GM06990 (cell line): ENCODE results near the gene SHC3.

ENCODE experiments used
- DNase-seq: peaks from one replicate; pipeline ENCODE4 v3.0.0-alpha.2; 2011; ENCODE audit not compliant: insufficient read length; ENCODE audit errors: extremely low read depth
- H3K27me3 ChIP-seq: replicated peaks from 2 replicates; pipeline ENCODE4 v1.6.0; 2011; ENCODE audit warnings: low read length; ENCODE audit not compliant: control insufficient read depth, insufficient read depth
- H3K36me3 ChIP-seq: 2 replicates; pipeline ENCODE4 v1.5.1; 2011; ENCODE audit warnings: low read length; ENCODE audit not compliant: control insufficient read depth, insufficient read depth
- H3K4me3 ChIP-seq: replicated peaks from 2 replicates; pipeline ENCODE4 v1.5.1; 2011; ENCODE audit warnings: low read depth, mild to moderate bottlenecking, control low read depth, low read length
- TF ChIP-seq, protein P1 (sequence below): IDR thresholded peaks from 2 replicates; pipeline ENCODE4 v1.5.1; 2011; ENCODE audit warnings: low read length, control low read depth, mild to moderate bottlenecking, inconsistent platforms; ENCODE audit not compliant: insufficient read depth, poor library complexity, severe bottlenecking

Gene SHC3

DNA sequence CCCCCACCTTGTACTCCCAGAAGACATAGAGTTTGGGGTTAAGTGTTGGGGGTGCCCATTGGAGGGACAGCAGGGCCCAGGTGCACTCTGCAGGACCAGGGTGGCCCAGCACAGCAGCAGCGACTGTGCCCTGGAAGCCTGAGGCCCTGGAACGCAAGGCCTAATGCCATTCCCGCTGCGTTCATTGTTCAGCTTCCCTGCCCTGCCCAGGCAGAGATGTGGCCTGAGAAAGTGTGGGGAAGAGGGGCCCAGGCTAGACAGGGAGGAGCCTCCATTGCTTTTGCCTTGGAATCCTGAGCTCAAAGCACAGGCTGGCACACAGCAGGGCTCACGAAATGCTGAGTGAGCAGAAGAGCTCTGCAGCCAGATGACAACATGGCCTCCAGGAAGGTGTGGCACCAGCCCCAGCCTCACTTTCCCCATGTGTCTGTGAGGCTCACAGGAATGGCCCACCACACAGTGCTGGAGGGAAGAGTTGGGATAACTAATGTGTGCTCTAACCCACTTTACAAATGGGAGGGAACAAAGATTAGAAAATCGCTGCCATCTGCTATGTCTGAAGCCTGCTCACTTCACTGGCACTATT lies 168.0 kb downstream of the SHC3 start:
- Histone ChIP-seq H3K27me3 (peaks cover 4% of the 10 kb centered on the region), H3K36me3 (no peaks in the 10 kb centered on the region), H3K4me3 (no peak overlapping the region)
- no peak for DNase-seq
- TF ChIP-seq, protein P1, sequence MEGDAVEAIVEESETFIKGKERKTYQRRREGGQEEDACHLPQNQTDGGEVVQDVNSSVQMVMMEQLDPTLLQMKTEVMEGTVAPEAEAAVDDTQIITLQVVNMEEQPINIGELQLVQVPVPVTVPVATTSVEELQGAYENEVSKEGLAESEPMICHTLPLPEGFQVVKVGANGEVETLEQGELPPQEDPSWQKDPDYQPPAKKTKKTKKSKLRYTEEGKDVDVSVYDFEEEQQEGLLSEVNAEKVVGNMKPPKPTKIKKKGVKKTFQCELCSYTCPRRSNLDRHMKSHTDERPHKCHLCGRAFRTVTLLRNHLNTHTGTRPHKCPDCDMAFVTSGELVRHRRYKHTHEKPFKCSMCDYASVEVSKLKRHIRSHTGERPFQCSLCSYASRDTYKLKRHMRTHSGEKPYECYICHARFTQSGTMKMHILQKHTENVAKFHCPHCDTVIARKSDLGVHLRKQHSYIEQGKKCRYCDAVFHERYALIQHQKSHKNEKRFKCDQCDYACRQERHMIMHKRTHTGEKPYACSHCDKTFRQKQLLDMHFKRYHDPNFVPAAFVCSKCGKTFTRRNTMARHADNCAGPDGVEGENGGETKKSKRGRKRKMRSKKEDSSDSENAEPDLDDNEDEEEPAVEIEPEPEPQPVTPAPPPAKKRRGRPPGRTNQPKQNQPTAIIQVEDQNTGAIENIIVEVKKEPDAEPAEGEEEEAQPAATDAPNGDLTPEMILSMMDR = no peak

- no peak for DNase-seq
- TF ChIP-seq, protein P1 = no peak
- Histone ChIP-seq H3K4me3 (no peak overlapping the region), H3K36me3 (no peaks in the 10 kb centered on the region), H3K27me3 (peaks cover 4% of the 10 kb centered on the region)
Observed at GRCh38 chr9:89010056-89010455, 168.6 kb downstream of the SHC3 start.

- no peak for DNase-seq
- TF ChIP-seq, protein P1 = no peak
- Histone ChIP-seq H3K4me3 (no peak overlapping the region), H3K27me3 (peaks cover 4% of the 10 kb centered on the region), H3K36me3 (no peaks in the 10 kb centered on the region)
Observed at GRCh38 chr9:89009546-89009840, 169.1 kb downstream of the SHC3 start.

DNA sequence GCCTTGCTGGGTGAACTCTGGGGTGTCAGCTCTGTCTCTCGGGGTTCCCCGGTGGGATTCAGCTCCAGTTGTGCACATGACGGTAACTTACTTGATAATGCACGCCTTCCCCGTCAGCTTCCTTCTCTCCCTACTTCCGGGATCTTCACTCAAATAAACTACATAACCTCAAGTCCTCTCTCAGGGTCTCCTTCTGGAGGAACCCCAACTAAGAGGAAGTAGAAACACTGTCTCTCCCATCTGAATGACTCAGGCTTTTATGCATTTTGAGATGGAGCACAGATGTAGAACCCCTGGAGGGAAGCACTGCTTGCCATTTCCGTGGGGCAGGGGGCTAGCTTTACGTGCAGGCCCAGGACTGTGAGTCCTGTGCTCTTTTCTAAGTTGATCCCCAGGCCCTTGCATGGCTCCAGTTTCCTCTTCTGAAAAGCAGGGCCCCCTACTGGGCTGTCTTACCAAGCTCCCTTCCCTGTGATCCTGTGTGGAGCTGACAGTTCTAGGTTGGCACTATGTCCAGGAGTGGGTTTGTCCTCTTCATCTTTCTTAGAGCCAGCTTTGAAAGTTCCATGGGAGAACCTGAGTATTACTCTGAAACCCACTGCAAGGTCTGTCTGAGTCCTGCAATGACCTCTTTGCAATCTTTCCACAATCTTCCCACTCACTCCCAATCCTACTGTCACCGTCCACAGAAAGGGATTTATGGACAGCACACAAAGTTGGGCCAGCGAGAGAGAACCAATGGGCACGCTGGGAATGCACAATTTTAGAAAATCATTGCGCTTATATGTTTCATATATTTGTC lies 169.7 kb downstream of the SHC3 start:
- Histone ChIP-seq H3K36me3 (no peaks in the 10 kb centered on the region), H3K4me3 (no peak overlapping the region)

GRCh38 chr9:89008055-89008743 lies 170.4 kb downstream of the SHC3 start:
- H3K27me3 ChIP-seq = peaks cover 2% of the 10 kb centered on the region
- no peaks in the 10 kb centered on the region for H3K36me3 ChIP-seq
- no peak overlapping the region for H3K4me3 ChIP-seq
- TF ChIP-seq, protein P1 = no peak
- DNase-seq = no peak

More for the DNA sequence above, 169.7 kb downstream of the SHC3 start:
- TF ChIP-seq, protein P1 = no peak
- H3K27me3 ChIP-seq = peaks cover 2% of the 10 kb centered on the region
- no peak for DNase-seq
